Tibial nerve (tissue), 4 donors: ENCODE results near the gene GNA12. TPM values are rescaled to one million over a fixed set of nuclear protein-coding genes. Genes with fewer than 3 reads are reported as not detected.

ENCODE experiments used
- DNase-seq, 2 donors: peaks; one replicate each; pipeline ENCODE4 v3.0.0-alpha.2; 2019; ENCODE audit warnings: low spot score in 2 of 2
- H3K27ac ChIP-seq, 4 donors: fragments of 200-600 bp; sonication (generic) in 3 of 4; one replicate each; pipeline ENCODE4 v1.5.1; 2017 to 2019; ENCODE audit warnings: mild to moderate bottlenecking in 1 of 4
- H3K27me3 ChIP-seq, 2 donors: fragments of 200-600 bp; sonication (generic) in 1 of 2; one replicate each; pipeline versions ENCODE4 v1.5.1 to v1.6.0; 2017 to 2019
- H3K36me3 ChIP-seq, 3 donors: fragments of 200-600 bp; sonication (generic); one replicate each; pipeline ENCODE4 v1.5.1; 2018 to 2019
- H3K4me1 ChIP-seq, 4 donors: fragments of 200-600 bp; sonication (generic) in 3 of 4; one replicate each; pipeline ENCODE4 v1.5.1; 2017 to 2019
- H3K4me3 ChIP-seq, 4 donors: fragments of 200-600 bp; sonication (generic) in 3 of 4; one replicate each; pipeline ENCODE4 v1.5.1; 2017 to 2019; ENCODE audit warnings: mild to moderate bottlenecking in 1 of 4, moderate library complexity in 1 of 4
- H3K9me3 ChIP-seq, 4 donors: fragments of 200-600 bp; sonication (generic) in 3 of 4; one replicate each; pipeline ENCODE4 v1.5.1; 2017 to 2019
- CTCF ChIP-seq, 5 experiments: fragments of 200-600 bp in 3 of 5; fragments of 450-650 bp in 2 of 5; sonication (generic) in 3 of 5; IDR thresholded peaks; one replicate each; pipeline ENCODE4 v1.5.1; 2016 to 2019; ENCODE audit warnings: antibody characterized with exemption in 5 of 5, mild to moderate bottlenecking in 3 of 5, moderate library complexity in 2 of 5
- EP300 ChIP-seq, 2 donors: sonication (generic); formaldehyde crosslinking; IDR thresholded peaks; one replicate each; pipeline ENCODE4 v1.6.1; 2017; ENCODE audit warnings: antibody characterized with exemption in 2 of 2, mild to moderate bottlenecking in 1 of 2
- POLR2A ChIP-seq, 2 donors: fragments of 450-650 bp; IDR thresholded peaks; one replicate each; pipeline ENCODE4 v1.6.1; 2017; ENCODE audit warnings: antibody characterized with exemption in 2 of 2, mild to moderate bottlenecking in 2 of 2, moderate library complexity in 2 of 2
- WGBS, 2 donors: methylation state at CpG; one replicate each; pipeline ENCODE4 v1.1.5; 2018; 5-methylcytosine and 5-hydroxymethylcytosine counted together
- total RNA-seq, 4 donors: library from RNA; depleted of rRNA; stranded (reverse); fragments of >200 nt; gene quantifications; one replicate each; pipeline ENCODE4 v1.1.0, GENCODE V29; 2016

The GNA12 gene
- total RNA-seq, 4 donors from 2014 or later, result 21.3 to 36.0 (median 29.4) TPM

- Histone ChIP-seq H3K27me3 (no peaks in the 10 kb centered on the region), H3K36me3 (no peaks in the 10 kb centered on the region), H3K4me1 (peaks cover 0 to 29% (median 20%) of the 10 kb centered on the region in 4 donors), H3K27ac (peak overlapping the region in 1 of 4 donors; percentile 97), H3K4me3 (no peak overlapping the region), H3K9me3 (no peaks in the 10 kb centered on the region)
- 59% methylated on average over 17 of the region's 17 CpGs for WGBS, 2 donors
- no peak for TF ChIP-seq EP300 (IDR thresholded peaks at IDR 0.05)
- no peak for TF ChIP-seq POLR2A (IDR thresholded peaks at IDR 0.05)
- peak; percentile 80 to 96 (median 89) for TF ChIP-seq CTCF (IDR thresholded peaks at IDR 0.05)
- DNase-seq, result peak; percentile 60 to 85
Measured at GRCh38 chr7:2864999-2865670, 21.0 kb upstream of the GNA12 start.

GRCh38 chr7:2864204-2864985, 20.3 kb upstream of the GNA12 start:
- Histone ChIP-seq H3K4me1 (peaks cover 0 to 29% (median 20%) of the 10 kb centered on the region in 4 donors), H3K36me3 (no peaks in the 10 kb centered on the region), H3K27ac (peak overlapping the region; percentile 61 to 97 (median 86)), H3K9me3 (no peaks in the 10 kb centered on the region), H3K27me3 (no peaks in the 10 kb centered on the region), H3K4me3 (peak overlapping the region in 3 of 4 donors; percentile 3 to 39 (median 19))
- TF ChIP-seq CTCF (IDR thresholded peaks at IDR 0.05) (no peak), POLR2A (IDR thresholded peaks at IDR 0.05) (no peak), EP300 (IDR thresholded peaks at IDR 0.05) (no peak)
- WGBS, 2 donors, result 87% methylated on average over 12 of the region's 12 CpGs
- no peak for DNase-seq

GRCh38 chr7:2863461-2864066, 19.5 kb upstream of the GNA12 start:
- Histone ChIP-seq H3K4me1 (peaks cover 0 to 29% (median 20%) of the 10 kb centered on the region in 4 donors), H3K36me3 (no peaks in the 10 kb centered on the region), H3K27ac (peak overlapping the region; percentile 61 to 97 (median 86)), H3K4me3 (peak overlapping the region; percentile 3 to 39 (median 12)), H3K27me3 (no peaks in the 10 kb centered on the region), H3K9me3 (no peaks in the 10 kb centered on the region)
- peak; percentile 54 to 61 for DNase-seq
- WGBS, 2 donors, result 12 to 15% methylated on average over 14 to 15 of the region's 18 CpGs
- peak in 1 of 2 donors; percentile 34 for TF ChIP-seq POLR2A (IDR thresholded peaks at IDR 0.05)
- peak in 1 of 2 donors; percentile 86 for TF ChIP-seq EP300 (IDR thresholded peaks at IDR 0.05)
- TF ChIP-seq CTCF (IDR thresholded peaks at IDR 0.05), result no peak

- peak overlapping the region in 3 of 4 donors; percentile 83 to 97 (median 90) for H3K27ac ChIP-seq
- peaks cover 0 to 29% (median 20%) of the 10 kb centered on the region in 4 donors for H3K4me1 ChIP-seq
- H3K9me3 ChIP-seq, result no peaks in the 10 kb centered on the region
- 84 to 86% methylated on average over 22 of the region's 22 CpGs for WGBS, 2 donors
- H3K4me3 ChIP-seq, result peak overlapping the region in 1 of 4 donors; percentile 19
- H3K27me3 ChIP-seq, result no peaks in the 10 kb centered on the region
- DNase-seq, result no peak
- TF ChIP-seq CTCF (IDR thresholded peaks at IDR 0.05) (no peak), EP300 (IDR thresholded peaks at IDR 0.05) (no peak), POLR2A (IDR thresholded peaks at IDR 0.05) (no peak)
- no peaks in the 10 kb centered on the region for H3K36me3 ChIP-seq
Measured at GRCh38 chr7:2862831-2863361, 18.8 kb upstream of the GNA12 start.
